Stimulated activated CD4-positive, alpha-beta T cell treated with anti-CD3 and anti-CD28 coated beads, Interleukin-4, amount 100 ng/mL, for 4 hours (primary cell): ENCODE data around the gene GDPD5.
A peak's percentile ranks its signal among the peaks of the same experiment; 100 is the strongest.

Source experiments
- DNase-seq, 2 experiments: peaks; one replicate each; pipeline ENCODE4 v3.0.0-alpha.2; 2020

Gene GDPD5

DNA sequence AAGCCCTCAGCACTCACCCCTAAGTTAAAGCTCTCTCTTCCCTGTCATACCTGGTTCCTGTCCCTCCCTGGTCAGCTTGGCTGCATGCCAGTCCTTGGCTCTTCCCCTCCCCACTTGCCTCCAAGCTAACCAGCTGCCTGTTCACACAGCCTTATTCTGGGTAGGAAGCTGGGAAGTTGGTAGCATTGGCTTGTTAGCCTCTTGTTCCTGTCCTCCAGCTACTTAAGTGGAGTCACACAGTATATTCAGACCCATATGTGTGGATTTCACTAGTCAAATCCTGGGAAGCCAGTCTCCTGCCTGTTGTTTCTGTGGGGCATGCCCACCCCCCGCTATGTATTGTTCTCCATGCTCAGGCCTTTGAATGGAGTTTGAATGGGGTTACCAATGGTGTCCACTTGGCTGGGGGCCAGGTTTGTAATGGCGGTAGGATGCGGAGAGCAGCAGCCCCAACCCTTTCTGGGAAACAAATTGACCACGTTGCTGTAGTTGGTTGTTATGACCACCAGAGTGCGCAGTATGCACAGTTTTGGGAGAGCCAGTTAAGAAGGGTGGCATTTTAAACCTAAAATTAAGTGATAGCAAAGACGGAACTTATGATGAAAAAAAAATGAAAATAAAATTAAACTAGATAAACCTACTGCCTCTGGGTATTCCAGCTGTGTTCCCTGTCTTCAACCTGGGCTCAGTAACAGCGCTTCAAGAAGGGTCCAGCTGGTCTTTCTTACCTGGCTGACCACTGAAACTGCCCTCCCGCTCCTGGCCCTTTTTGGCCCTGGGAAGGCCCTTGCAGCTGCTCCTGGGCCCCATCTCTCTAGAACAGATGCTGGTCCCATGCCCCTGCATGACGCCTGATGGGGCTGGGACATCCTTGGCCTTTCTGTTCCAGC is 137.1 kb downstream of the GDPD5 start:
- peak; percentile 49 to 62 for DNase-seq

DNA sequence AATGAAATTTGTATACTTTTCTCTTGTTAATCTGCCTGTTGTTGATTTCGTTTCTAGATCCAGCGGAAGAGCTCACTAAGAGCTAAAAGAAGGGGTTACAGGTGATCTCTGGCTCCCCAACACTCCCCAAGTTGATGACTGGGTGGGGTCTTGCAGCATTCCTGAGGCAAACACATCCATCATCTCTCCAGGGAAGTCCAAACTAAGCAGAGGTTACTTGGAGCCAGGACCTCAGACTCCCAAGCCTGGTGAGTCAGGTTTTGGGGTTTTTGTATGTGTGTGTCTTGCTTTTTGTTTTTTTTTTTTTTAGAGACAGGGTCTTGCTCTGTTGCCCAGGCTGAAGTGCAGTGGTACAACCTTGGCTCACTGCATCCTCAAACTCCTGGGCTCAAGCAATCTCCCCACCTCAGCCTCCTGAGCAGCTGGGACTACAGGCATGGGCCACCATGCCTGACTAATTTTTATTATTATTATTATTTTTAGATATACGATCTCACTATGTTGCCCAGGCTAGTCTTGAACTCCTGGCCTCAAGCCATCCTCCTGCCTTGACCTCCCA is 137.9 kb downstream of the GDPD5 start:
- no peak for DNase-seq

GRCh38 chr11:75386942-75387630 is 138.7 kb downstream of the GDPD5 start:
- no peak for DNase-seq
